Large intestine (tissue), 3 donors: ENCODE measurements around the gene CNBP. TPM values are rescaled to one million over a fixed set of nuclear protein-coding genes. Genes with fewer than 3 reads are reported as not detected.
"Not testable (repeated sequence)": the region's sequence is repeated elsewhere in the genome, so short reads cannot be mapped to it uniquely, and the experiment has no call there.

Source experiments
- DNase-seq, 2 donors: peaks; one replicate each; pipeline versions ENCODE4 v3.0.0 to v3.0.0-alpha.2; 2013
- H3K27ac ChIP-seq: one replicate; pipeline ENCODE4 v1.5.1; 2013; ENCODE audit warnings: low read length
- H3K27me3 ChIP-seq: 2 replicates; pipeline ENCODE4 v1.6.1; 2013; ENCODE audit warnings: low read length; ENCODE audit not compliant: control insufficient read depth, insufficient read depth
- H3K36me3 ChIP-seq: 2 replicates; pipeline ENCODE4 v1.6.1; 2013; ENCODE audit warnings: low read length; ENCODE audit not compliant: control insufficient read depth, insufficient read depth
- H3K4me1 ChIP-seq: one replicate; pipeline ENCODE4 v1.6.1; 2013; ENCODE audit warnings: low read length; ENCODE audit not compliant: control insufficient read depth, insufficient read depth
- H3K4me3 ChIP-seq: one replicate; pipeline ENCODE4 v1.5.1; 2013; ENCODE audit warnings: low read length
- H3K9me3 ChIP-seq: one replicate; pipeline ENCODE4 v1.6.1; 2013; ENCODE audit warnings: mild to moderate bottlenecking, low read depth, low read length, moderate library complexity; ENCODE audit not compliant: control insufficient read depth
- WGBS: methylation state at CpG from one replicate; pipeline ENCODE4 v1.1.5; 2013; ENCODE audit warnings: low lambda C conversion rate; ENCODE audit not compliant: insufficient coverage; 5-methylcytosine and 5-hydroxymethylcytosine counted together
- polyA plus RNA-seq: library from polyadenylated mRNA; unstranded; fragments of 120-200 nt; gene quantifications from one replicate; pipeline ENCODE4 v1.2.1, GENCODE V29; 2013

The CNBP gene
- polyA plus RNA-seq, 1 donor, result 310 TPM

- Histone ChIP-seq H3K4me1 (no peaks in the 10 kb centered on the region), H3K27me3 (no peaks in the 10 kb centered on the region), H3K36me3 (peaks cover 44% of the 10 kb centered on the region), H3K9me3 (no peaks in the 10 kb centered on the region), H3K27ac (no peak overlapping the region), H3K4me3 (no peak overlapping the region)
- 60% methylated on average over 2 of the region's 2 CpGs for WGBS
- no peak for DNase-seq
Measured at GRCh38 chr3:129173206-129173605, 10.5 kb downstream of the CNBP start.

GRCh38 chr3:129166579-129167332 is 16.9 kb downstream of the CNBP start:
- H3K36me3 ChIP-seq, result peaks cover 49% of the 10 kb centered on the region
- no peak overlapping the region for H3K4me3 ChIP-seq
- no peaks in the 10 kb centered on the region for H3K27me3 ChIP-seq
- no peak overlapping the region for H3K27ac ChIP-seq
- H3K9me3 ChIP-seq, result no peaks in the 10 kb centered on the region
- WGBS, result 100% methylated on average over 1 of the region's 15 CpGs
- DNase-seq, result no peak
- peaks cover 9% of the 10 kb centered on the region for H3K4me1 ChIP-seq

GRCh38 chr3:129165594-129165993 is 18.1 kb downstream of the CNBP start:
- H3K4me1 ChIP-seq, H3K4me3 ChIP-seq, H3K9me3 ChIP-seq, H3K27ac ChIP-seq, DNase-seq, H3K27me3 ChIP-seq: not testable (repeated sequence)
- H3K36me3 ChIP-seq, result peaks cover 39% of the 10 kb centered on the region
- WGBS, result no CpG with 5 or more reads among the region's 8 CpGs

GRCh38 chr3:129164500-129164899 is 19.2 kb downstream of the CNBP start:
- H3K9me3 ChIP-seq, result no peaks in the 10 kb centered on the region

GRCh38 chr3:129162729-129163579 is 20.7 kb downstream of the CNBP start:
- WGBS, result no CpG with 5 or more reads among the region's 5 CpGs
- peaks cover 9% of the 10 kb centered on the region for H3K4me1 ChIP-seq
- no peaks in the 10 kb centered on the region for H3K9me3 ChIP-seq
- no peaks in the 10 kb centered on the region for H3K27me3 ChIP-seq
- no peak overlapping the region for H3K27ac ChIP-seq
- no peak for DNase-seq
- H3K36me3 ChIP-seq, result peaks cover 24% of the 10 kb centered on the region
- H3K4me3 ChIP-seq, result no peak overlapping the region

More at GRCh38 chr3:129164500-129164899, 19.2 kb downstream of the CNBP start:
- Histone ChIP-seq H3K27me3 (no peaks in the 10 kb centered on the region), H3K27ac (no peak overlapping the region), H3K4me1 (peaks cover 9% of the 10 kb centered on the region), H3K4me3 (no peak overlapping the region), H3K36me3 (peaks cover 28% of the 10 kb centered on the region)
- no CpG with 5 or more reads among the region's 7 CpGs for WGBS
- no peak for DNase-seq

GRCh38 chr3:129161860-129162271 is 21.8 kb downstream of the CNBP start:
- Histone ChIP-seq H3K27me3 (no peaks in the 10 kb centered on the region), H3K9me3 (no peaks in the 10 kb centered on the region), H3K4me1 (peaks cover 9% of the 10 kb centered on the region), H3K4me3 (peak overlapping the region; percentile 89), H3K27ac (peak overlapping the region; percentile 97), H3K36me3 (peaks cover 23% of the 10 kb centered on the region)
- no peak for DNase-seq
- no CpG with 5 or more reads among the region's 12 CpGs for WGBS

GRCh38 chr3:129160891-129161859 is 22.5 kb downstream of the CNBP start, which contains the start of gene ISY1:
TSS of gene ISY1 (minus strand) at chr3:129161063. CDS start at chr3:129160975, 88 bp downstream.
- DNase-seq, result peak; percentile 90 to 97
- peaks cover 23% of the 10 kb centered on the region for H3K36me3 ChIP-seq
- peaks cover 9% of the 10 kb centered on the region for H3K4me1 ChIP-seq
- no peaks in the 10 kb centered on the region for H3K27me3 ChIP-seq
- no CpG with 5 or more reads among the region's 67 CpGs for WGBS
- H3K27ac ChIP-seq, result peak within 1 kb of the TSS; percentile 97
- H3K4me3 ChIP-seq, result peak within 1 kb of the TSS; percentile 89
- no peaks in the 10 kb centered on the region for H3K9me3 ChIP-seq

- Histone ChIP-seq H3K4me3 (no peak overlapping the region), H3K27me3 (no peaks in the 10 kb centered on the region), H3K27ac (no peak overlapping the region), H3K9me3 (no peaks in the 10 kb centered on the region), H3K36me3 (peaks cover 31% of the 10 kb centered on the region), H3K4me1 (no peaks in the 10 kb centered on the region)
- no peak for DNase-seq
Measured at GRCh38 chr3:129144786-129145185, 38.9 kb downstream of the CNBP start.

- not testable (repeated sequence) for H3K9me3 ChIP-seq, DNase-seq, H3K27me3 ChIP-seq, H3K27ac ChIP-seq, H3K4me1 ChIP-seq, H3K4me3 ChIP-seq
- no CpG with 5 or more reads among the region's 5 CpGs for WGBS
- peaks cover 36% of the 10 kb centered on the region for H3K36me3 ChIP-seq
Measured at GRCh38 chr3:129141011-129141410, 42.7 kb downstream of the CNBP start.

- Histone ChIP-seq H3K27ac (no peak overlapping the region), H3K4me1 (no peaks in the 10 kb centered on the region), H3K9me3 (no peaks in the 10 kb centered on the region), H3K4me3 (no peak overlapping the region), H3K36me3 (peaks cover 30% of the 10 kb centered on the region), H3K27me3 (no peaks in the 10 kb centered on the region)
- no peak for DNase-seq
- no CpG with 5 or more reads among the region's 1 CpG for WGBS
Measured at GRCh38 chr3:129139911-129140310, 43.8 kb downstream of the CNBP start.
